HepG2 (cell line): ENCODE results near the gene BICRA. TPM values are rescaled to one million over a fixed set of nuclear protein-coding genes. Genes with fewer than 3 reads are reported as not detected.

Source experiments
- AGO1 ChIP-seq: fragments of 200-400 bp; formaldehyde crosslinking; IDR thresholded peaks from 2 replicates; pipeline ENCODE4 v1.6.1; 2017; ENCODE audit warnings: mild to moderate bottlenecking, low read depth, low read length, moderate library complexity; ENCODE audit not compliant: poor library complexity, severe bottlenecking
- BATF2 ChIP-seq: sonication (generic); formaldehyde crosslinking; IDR thresholded peaks from 2 replicates; pipeline ENCODE4 v1.8.0; 2022; ENCODE audit warnings: mild to moderate bottlenecking, missing genetic modification reagents, moderate library complexity
- CHD4 ChIP-seq: fragments of 200-600 bp; sonication (generic); IDR thresholded peaks from 2 replicates; pipeline ENCODE4 v1.7.0; 2017; ENCODE audit warnings: mild to moderate bottlenecking, low read length, borderline replicate concordance
- CREB1 ChIP-seq, 2 experiments: fragments of 450-650 bp in 1 of 2; IDR thresholded peaks; 2 replicates each; pipeline ENCODE4 v1.6.1; 2016 to 2017; ENCODE audit warnings: control low read depth in 1 of 2, mild to moderate bottlenecking in 1 of 2, missing compliant biosample characterization in 1 of 2, missing genetic modification characterization in 1 of 2
- CREM ChIP-seq, 2 experiments: sonication (generic) in 1 of 2; formaldehyde crosslinking in 1 of 2; IDR thresholded peaks; 2 replicates each; pipeline versions ENCODE4 v1.4.0 to v1.6.1; 2016 to 2020; ENCODE audit warnings: antibody characterized with exemption in 1 of 2, mild to moderate bottlenecking in 1 of 2, missing genetic modification reagents in 1 of 2
- ESRRA ChIP-seq: sonication (generic); formaldehyde crosslinking; IDR thresholded peaks from 2 replicates; pipeline ENCODE4 v1.5.1; 2020; ENCODE audit warnings: mild to moderate bottlenecking, low read depth, missing genetic modification reagents
- FOXO4 ChIP-seq: sonication (generic); formaldehyde crosslinking; conservative IDR thresholded peaks from 2 replicates; pipeline ENCODE4 v1.8.1; 2023; ENCODE audit warnings: missing genetic modification reagents
- GTF3A ChIP-seq: sonication (generic); formaldehyde crosslinking; conservative IDR thresholded peaks from 2 replicates; pipeline ENCODE4 v1.4.0; 2020; ENCODE audit warnings: mild to moderate bottlenecking, missing genetic modification reagents
- IRX3 ChIP-seq: sonication (generic); formaldehyde crosslinking; IDR thresholded peaks from 2 replicates; pipeline ENCODE4 v1.8.1; 2023; ENCODE audit warnings: mild to moderate bottlenecking, low read depth, missing genetic modification reagents, borderline replicate concordance
- KAT7 ChIP-seq: IDR thresholded peaks from 2 replicates; pipeline ENCODE4 v1.6.1; 2018; ENCODE audit warnings: borderline replicate concordance, missing compliant biosample characterization
- NONO ChIP-seq, 2 experiments: fragments of 450-650 bp in 1 of 2; sonication (generic) in 1 of 2; formaldehyde crosslinking in 1 of 2; IDR thresholded peaks in 1 of 2; conservative IDR thresholded peaks in 1 of 2; 2 replicates each; pipeline versions ENCODE4 v1.6.1 to v1.8.0; 2017 to 2022; ENCODE audit warnings: mild to moderate bottlenecking in 1 of 2, missing genetic modification reagents in 1 of 2, moderate library complexity in 1 of 2
- RFX3 ChIP-seq: IDR thresholded peaks from 2 replicates; pipeline ENCODE4 v1.6.1; 2016; ENCODE audit warnings: missing biosample characterization, missing genetic modification reagents
- SAP130 ChIP-seq: IDR thresholded peaks from 2 replicates; pipeline ENCODE4 v1.6.1; 2016; ENCODE audit warnings: low read depth
- ZBTB3 ChIP-seq: sonication (generic); formaldehyde crosslinking; IDR thresholded peaks from 2 replicates; pipeline ENCODE4 v1.4.0; 2020; ENCODE audit warnings: low read depth, mild to moderate bottlenecking, moderate library complexity, missing genetic modification reagents, borderline replicate concordance
- ZBTB39 ChIP-seq: sonication (generic); formaldehyde crosslinking; IDR thresholded peaks from 2 replicates; pipeline ENCODE4 v1.5.0; 2020; ENCODE audit warnings: missing genetic modification reagents
- ZEB1 ChIP-seq: IDR thresholded peaks from 2 replicates; pipeline ENCODE4 v1.6.1; 2012; ENCODE audit warnings: mild to moderate bottlenecking, low read depth, inconsistent platforms; ENCODE audit not compliant: insufficient replicate concordance
- ZFP90 ChIP-seq: sonication (generic); formaldehyde crosslinking; IDR thresholded peaks from 2 replicates; pipeline ENCODE4 v1.8.0; 2022; ENCODE audit warnings: missing genetic modification reagents, mild to moderate bottlenecking, inconsistent platforms, borderline replicate concordance
- ZNF138 ChIP-seq: sonication (generic); formaldehyde crosslinking; IDR thresholded peaks from 2 replicates; pipeline ENCODE4 v1.5.0; 2020; ENCODE audit warnings: mild to moderate bottlenecking, low read depth, missing genetic modification reagents
- ZNF552 ChIP-seq: sonication (generic); formaldehyde crosslinking; IDR thresholded peaks from 2 replicates; pipeline ENCODE4 v1.9.0; 2022; ENCODE audit warnings: missing genetic modification reagents, mild to moderate bottlenecking, borderline replicate concordance
- ZNF564 ChIP-seq: sonication (generic); formaldehyde crosslinking; IDR thresholded peaks from 2 replicates; pipeline ENCODE4 v1.8.1; 2023; ENCODE audit warnings: mild to moderate bottlenecking, missing genetic modification reagents
- ZNF605 ChIP-seq: sonication (generic); formaldehyde crosslinking; IDR thresholded peaks from 2 replicates; pipeline ENCODE4 v1.8.0; 2022; ENCODE audit warnings: mild to moderate bottlenecking, missing genetic modification reagents
- ZSCAN20 ChIP-seq: sonication (generic); formaldehyde crosslinking; IDR thresholded peaks from 2 replicates; pipeline ENCODE4 v1.4.0; 2020; ENCODE audit warnings: missing genetic modification reagents, mild to moderate bottlenecking, borderline replicate concordance
- polyA plus RNA-seq, 8 experiments: library from polyadenylated mRNA; depleted of rRNA in 3 of 8; stranded (reverse) in 7 of 8; unstranded in 1 of 8; fragments of >200 nt; fragmentation: Illumina TruSeq in 4 of 8; extraction: Trizol in 4 of 8; gene quantifications; 2 replicates each; pipeline versions ENCODE4 v1.2.1 to v1.2.3, GENCODE V29; 2011 to 2016; ENCODE audit warnings: low read depth in 4 of 8, missing spikeins in 1 of 8, mixed read lengths in 1 of 8; ENCODE audit not compliant: insufficient read depth in 1 of 8
- total RNA-seq, 5 experiments: library from RNA; depleted of rRNA; stranded (reverse); fragments of >200 nt; fragmentation: Illumina TruSeq; extraction: Trizol; gene quantifications; 2 replicates each; pipeline ENCODE4 v1.2.3, GENCODE V29; 2016; ENCODE audit warnings: low read depth in 1 of 5
- TF ChIP-seq, protein P1 (sequence below): sonication (generic); formaldehyde crosslinking; IDR thresholded peaks from 2 replicates; pipeline ENCODE4 v1.5.1; 2020; ENCODE audit warnings: mild to moderate bottlenecking, missing genetic modification reagents, borderline replicate concordance

Gene BICRA
- total and polyA plus RNA-seq, 2 of the 13 experiments (the other 11 are each of a cell fraction or from before 2014, with no cell fraction given) = 0.55 to 0.71 TPM

DNA sequence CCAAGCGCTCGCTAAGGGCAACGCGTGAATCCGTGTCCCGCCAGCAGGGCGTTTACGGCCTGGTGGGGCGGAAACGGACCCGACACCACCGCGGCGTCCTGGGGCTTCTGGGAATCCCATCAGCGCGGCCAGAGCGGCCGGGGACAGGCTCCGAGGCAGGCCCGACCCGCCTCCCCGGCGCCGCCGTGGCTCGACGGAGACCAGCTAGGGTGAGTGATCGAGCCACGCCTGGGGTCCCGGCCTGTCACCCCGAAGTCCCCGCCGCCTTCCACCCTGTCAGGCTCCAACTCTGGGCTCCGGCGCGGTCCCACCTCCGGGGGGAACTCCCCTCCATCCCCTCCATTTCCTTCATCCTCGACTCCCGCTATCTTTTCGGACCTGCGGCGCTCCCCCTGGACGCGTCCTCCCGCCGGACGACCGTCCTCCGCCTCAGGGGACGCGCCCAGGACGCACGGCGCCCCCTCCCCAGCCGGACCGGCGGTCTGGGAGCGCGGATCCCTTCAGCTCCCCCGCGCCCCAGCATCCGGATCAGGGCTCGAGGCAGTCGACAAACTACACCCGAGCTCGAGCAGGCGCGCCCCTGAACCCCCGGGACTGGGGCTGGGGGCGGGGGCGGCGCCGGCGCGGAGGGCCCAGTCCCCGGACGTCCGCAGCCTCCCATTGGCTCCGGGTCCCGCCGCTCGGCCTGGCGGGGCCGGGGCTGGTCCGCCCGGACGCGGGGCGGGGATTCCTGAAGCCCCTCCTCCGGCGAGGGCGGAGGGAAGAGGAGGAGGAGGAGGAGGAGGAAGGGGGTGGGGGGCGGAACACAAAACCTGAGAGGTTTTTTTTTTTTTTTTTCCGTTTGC is 638 bp upstream of the BICRA start (continued):
- TF ChIP-seq RFX3 = no peak
- TF ChIP-seq KAT7 (CRISPR knock-in tag) = peak; percentile 74
- TF ChIP-seq ZEB1 = no peak
- TF ChIP-seq ZBTB39 = no peak
- TF ChIP-seq BATF2 (CRISPR knock-in tag) = no peak
- TF ChIP-seq IRX3 (CRISPR knock-in tag) = no peak
- no peak for TF ChIP-seq NONO (IDR thresholded peaks at IDR 0.05)
- TF ChIP-seq NONO (CRISPR knock-in tag; conservative IDR thresholded peaks at IDR 0.05) = 0 out of 2 replicates have a peak, but pooled peaks have one; percentile 36
- peak; percentile 63 for TF ChIP-seq ZNF605 (CRISPR knock-in tag)
- TF ChIP-seq FOXO4 (CRISPR knock-in tag) = no peak
- TF ChIP-seq SAP130 (CRISPR knock-in tag) = peak; percentile 74
- peak; percentile 36; the same call in 1 of the 2 replicates for TF ChIP-seq ESRRA (CRISPR knock-in tag)
- TF ChIP-seq ZNF564 (CRISPR knock-in tag) = no peak
- TF ChIP-seq ZNF552 (CRISPR knock-in tag) = no peak
- no peak for TF ChIP-seq ZNF138
- 0 out of 2 replicates have a peak, but pooled peaks have one; percentile 21 for TF ChIP-seq ZBTB3
- no peak for TF ChIP-seq CREM (IDR thresholded peaks at IDR 0.05)
- TF ChIP-seq CREM (CRISPR knock-in tag; IDR thresholded peaks at IDR 0.05) = no peak
- TF ChIP-seq CREB1 (IDR thresholded peaks at IDR 0.05) = no peak; the same call in 1 of the 2 replicates
- no peak for TF ChIP-seq CREB1 (CRISPR knock-in tag; IDR thresholded peaks at IDR 0.05)
- peak; percentile 34 for TF ChIP-seq AGO1
- TF ChIP-seq ZFP90 (CRISPR knock-in tag) = peak; percentile 17; the same call in 1 of the 2 replicates
- TF ChIP-seq GTF3A (CRISPR knock-in tag) = no peak
- no peak for TF ChIP-seq CHD4
- TF ChIP-seq, protein P1, sequence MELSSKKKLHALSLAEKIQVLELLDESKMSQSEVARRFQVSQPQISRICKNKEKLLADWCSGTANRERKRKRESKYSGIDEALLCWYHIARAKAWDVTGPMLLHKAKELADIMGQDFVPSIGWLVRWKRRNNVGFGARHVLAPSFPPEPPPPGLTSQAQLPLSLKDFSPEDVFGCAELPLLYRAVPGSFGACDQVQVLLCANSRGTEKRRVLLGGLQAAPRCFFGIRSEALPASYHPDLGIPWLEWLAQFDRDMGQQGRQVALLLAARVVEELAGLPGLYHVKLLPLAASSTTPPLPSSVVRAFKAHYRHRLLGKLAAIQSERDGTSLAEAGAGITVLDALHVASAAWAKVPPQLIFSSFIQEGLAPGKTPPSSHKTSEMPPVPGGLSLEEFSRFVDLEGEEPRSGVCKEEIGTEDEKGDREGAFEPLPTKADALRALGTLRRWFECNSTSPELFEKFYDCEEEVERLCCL (CRISPR knock-in tag) = no peak
- no peak for TF ChIP-seq ZSCAN20 (CRISPR knock-in tag)
